ENCODE data around the gene DZIP1L.
A peak's percentile ranks its signal among the peaks of the same experiment; 100 is the strongest.

The DZIP1L gene

DNA sequence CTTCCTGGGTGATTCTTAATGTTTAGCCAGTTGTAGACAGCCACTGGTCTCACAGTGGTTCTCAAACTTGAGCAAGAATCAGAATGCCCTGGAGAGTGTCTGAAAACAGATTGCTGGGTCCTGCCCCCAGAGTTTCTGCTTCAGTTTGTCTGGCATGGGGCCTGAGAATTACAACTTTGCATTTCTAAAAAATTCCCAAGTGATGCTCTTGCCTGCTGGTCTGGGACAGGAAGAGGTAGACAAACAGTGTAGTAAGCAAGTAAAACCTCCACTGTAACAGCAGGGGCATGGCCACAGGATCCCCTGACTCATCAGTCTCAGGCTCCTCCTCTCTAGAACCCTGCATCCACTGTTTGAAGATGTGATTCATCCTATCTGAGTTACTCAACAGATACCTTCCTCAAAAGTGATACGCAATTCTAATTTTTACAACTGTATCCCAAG is 36.5 kb downstream of the DZIP1L start:
- Histone ChIP-seq H3K9ac (ENCODE audit: low read length in 5 of 5) (no peak overlapping the region), H3K9me3 (ENCODE audit: control insufficient read depth in 5 of 5, low read length in 5 of 5) (no peaks in the 10 kb centered on the region), H3K4me1 (ENCODE audit: control insufficient read depth in 5 of 5, insufficient read depth in 5 of 5, low read length in 5 of 5) (peaks cover 0 to 37% (median 23%) of the 10 kb centered on the region in 5 donors), H3K27me3 (ENCODE audit: control insufficient read depth in 5 of 5, insufficient read depth in 4 of 5, low read length in 5 of 5) (no peaks in the 10 kb centered on the region), H3K4me3 (ENCODE audit: low read depth in 1 of 5, low read length in 5 of 5) (no peak overlapping the region), H3K36me3 (ENCODE audit: control insufficient read depth in 5 of 5, insufficient read depth in 5 of 5, low read length in 5 of 5) (peaks cover 17 to 59% (median 45%) of the 10 kb centered on the region in 5 donors), H3K27ac (ENCODE audit: low read depth, low read length) (peak overlapping the region; percentile 70)

DNA sequence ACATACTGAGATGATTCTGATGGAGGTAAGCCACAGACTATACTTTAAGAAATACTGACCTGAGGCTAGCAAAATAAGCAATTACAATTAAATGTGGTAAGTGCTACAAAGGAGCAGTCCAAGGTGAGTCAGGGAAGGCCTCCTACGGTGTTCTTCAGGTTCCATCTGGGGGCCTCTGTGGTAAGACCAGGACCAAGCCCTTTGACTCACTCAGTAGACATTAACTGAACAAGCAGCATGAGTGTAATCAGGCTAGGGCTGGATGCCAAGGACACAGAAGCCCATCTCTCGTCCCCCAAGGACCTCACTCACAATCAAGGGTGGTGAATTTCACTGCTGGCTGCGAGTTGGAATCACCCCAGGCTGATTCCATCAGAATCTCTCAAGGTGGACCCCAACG is 37.3 kb downstream of the DZIP1L start:
- H3K9me3 ChIP-seq (ENCODE audit: control insufficient read depth in 5 of 5, low read length in 5 of 5), result no peaks in the 10 kb centered on the region
- H3K4me3 ChIP-seq (ENCODE audit: low read depth in 1 of 5, low read length in 5 of 5), result no peak overlapping the region
- no peak overlapping the region for H3K27ac ChIP-seq (ENCODE audit: low read depth, low read length)
- H3K9ac ChIP-seq (ENCODE audit: low read length in 5 of 5), result no peak overlapping the region
- peaks cover 13 to 51% (median 37%) of the 10 kb centered on the region in 5 donors for H3K36me3 ChIP-seq (ENCODE audit: control insufficient read depth in 5 of 5, insufficient read depth in 5 of 5, low read length in 5 of 5)
- no peaks in the 10 kb centered on the region for H3K27me3 ChIP-seq (ENCODE audit: control insufficient read depth in 5 of 5, insufficient read depth in 4 of 5, low read length in 5 of 5)
- peaks cover 0 to 37% (median 23%) of the 10 kb centered on the region in 5 donors for H3K4me1 ChIP-seq (ENCODE audit: control insufficient read depth in 5 of 5, insufficient read depth in 5 of 5, low read length in 5 of 5)

DNA sequence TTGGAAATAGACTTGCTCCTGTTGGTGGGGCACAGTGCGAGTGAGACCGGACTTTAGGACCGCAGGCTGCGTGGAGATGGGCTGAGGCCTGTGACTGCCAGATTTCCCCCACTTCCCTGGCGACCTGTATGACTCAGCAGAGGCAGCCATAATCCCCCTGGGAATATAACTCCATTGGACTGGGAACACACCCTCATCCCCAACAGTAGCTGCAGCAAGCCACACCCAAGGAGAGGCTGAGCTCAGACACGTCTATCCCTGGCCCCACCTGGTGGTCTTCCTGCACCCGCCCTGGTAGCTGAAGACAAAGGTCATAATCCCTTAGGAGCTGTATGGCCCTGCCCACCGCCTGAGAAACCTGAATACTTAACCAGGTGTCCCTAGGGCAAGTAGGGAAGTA is 42.6 kb downstream of the DZIP1L start:
- H3K36me3 ChIP-seq (ENCODE audit: control insufficient read depth in 5 of 5, insufficient read depth in 5 of 5, low read length in 5 of 5), result peaks cover 13 to 54% (median 47%) of the 10 kb centered on the region in 5 donors
- no peaks in the 10 kb centered on the region for H3K9me3 ChIP-seq (ENCODE audit: control insufficient read depth in 5 of 5, low read length in 5 of 5)

DNA sequence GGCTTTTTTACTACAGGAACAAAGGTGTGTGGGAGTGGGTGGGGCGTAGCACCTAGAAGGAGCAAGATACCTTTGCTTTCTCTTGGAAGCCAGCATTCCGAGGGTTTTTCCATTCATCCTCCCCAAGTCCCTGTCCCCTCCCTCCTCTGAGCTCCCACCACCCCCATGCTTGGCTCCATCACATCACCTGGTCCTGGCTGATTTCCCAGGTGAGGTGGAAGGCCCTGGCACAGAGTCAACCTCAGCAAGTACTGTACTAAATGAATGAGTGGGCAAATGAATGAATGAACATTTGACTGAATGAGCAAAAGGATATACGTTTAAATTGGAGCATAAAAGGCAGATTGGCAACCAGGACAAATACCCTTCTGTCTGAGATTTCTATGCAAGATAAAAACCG is 45.4 kb downstream of the DZIP1L start:
- Histone ChIP-seq H3K4me1 (ENCODE audit: control insufficient read depth in 5 of 5, insufficient read depth in 5 of 5, low read length in 5 of 5) (peaks cover 0 to 9% (median 6%) of the 10 kb centered on the region in 5 donors), H3K36me3 (ENCODE audit: control insufficient read depth in 5 of 5, insufficient read depth in 5 of 5, low read length in 5 of 5) (peaks cover 17 to 62% (median 56%) of the 10 kb centered on the region in 5 donors), H3K9me3 (ENCODE audit: control insufficient read depth in 5 of 5, low read length in 5 of 5) (no peaks in the 10 kb centered on the region), H3K9ac (ENCODE audit: low read length in 5 of 5) (no peak overlapping the region), H3K27ac (ENCODE audit: low read depth, low read length) (no peak overlapping the region), H3K4me3 (ENCODE audit: low read depth in 1 of 5, low read length in 5 of 5) (no peak overlapping the region), H3K27me3 (ENCODE audit: control insufficient read depth in 5 of 5, insufficient read depth in 4 of 5, low read length in 5 of 5) (no peaks in the 10 kb centered on the region)

More for the DNA sequence above, 42.6 kb downstream of the DZIP1L start:
- Histone ChIP-seq H3K9ac (ENCODE audit: low read length in 5 of 5) (no peak overlapping the region), H3K4me3 (ENCODE audit: low read depth in 1 of 5, low read length in 5 of 5) (no peak overlapping the region), H3K27ac (ENCODE audit: low read depth, low read length) (no peak overlapping the region), H3K4me1 (ENCODE audit: control insufficient read depth in 5 of 5, insufficient read depth in 5 of 5, low read length in 5 of 5) (peaks cover 0 to 12% (median 6%) of the 10 kb centered on the region in 5 donors), H3K27me3 (ENCODE audit: control insufficient read depth in 5 of 5, insufficient read depth in 4 of 5, low read length in 5 of 5) (no peaks in the 10 kb centered on the region)

DNA sequence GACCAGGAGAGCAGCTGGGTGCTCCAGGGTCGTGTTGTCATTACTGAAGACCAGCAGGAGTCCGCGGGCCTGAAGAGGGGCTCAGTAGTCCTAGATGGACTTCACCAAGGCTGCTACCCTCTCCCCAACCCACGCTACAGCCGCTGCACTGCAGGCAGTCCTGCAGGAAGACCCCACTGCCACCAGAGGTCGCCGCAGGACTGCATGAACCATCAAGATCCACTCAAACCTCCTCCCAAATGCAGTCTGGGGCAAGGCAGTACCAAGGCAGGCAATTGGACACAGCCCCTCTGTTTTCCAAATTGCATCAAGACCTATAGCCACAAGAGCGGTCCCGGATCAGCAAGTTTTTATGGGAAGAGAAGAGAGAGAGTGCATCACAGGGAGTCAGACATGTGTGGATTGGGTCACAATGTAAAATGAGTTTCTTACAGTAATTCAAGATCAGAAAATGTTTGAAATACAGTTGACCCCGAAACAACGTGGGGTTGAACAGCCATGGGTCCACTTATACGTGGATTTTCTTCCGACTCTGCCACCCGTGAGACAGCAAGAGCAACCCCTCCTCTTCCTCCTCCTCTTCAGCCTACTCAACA is 46.7 kb downstream of the DZIP1L start:
- H3K9ac ChIP-seq (ENCODE audit: low read length in 5 of 5), result no peak overlapping the region
- peaks cover 13 to 75% (median 69%) of the 10 kb centered on the region in 5 donors for H3K36me3 ChIP-seq (ENCODE audit: control insufficient read depth in 5 of 5, insufficient read depth in 5 of 5, low read length in 5 of 5)
- H3K9me3 ChIP-seq (ENCODE audit: control insufficient read depth in 5 of 5, low read length in 5 of 5), result no peaks in the 10 kb centered on the region
- no peak overlapping the region for H3K27ac ChIP-seq (ENCODE audit: low read depth, low read length)
- no peaks in the 10 kb centered on the region for H3K27me3 ChIP-seq (ENCODE audit: control insufficient read depth in 5 of 5, insufficient read depth in 4 of 5, low read length in 5 of 5)
- peaks cover 0 to 9% (median 6%) of the 10 kb centered on the region in 5 donors for H3K4me1 ChIP-seq (ENCODE audit: control insufficient read depth in 5 of 5, insufficient read depth in 5 of 5, low read length in 5 of 5)
- H3K4me3 ChIP-seq (ENCODE audit: low read depth in 1 of 5, low read length in 5 of 5), result no peak overlapping the region

DNA sequence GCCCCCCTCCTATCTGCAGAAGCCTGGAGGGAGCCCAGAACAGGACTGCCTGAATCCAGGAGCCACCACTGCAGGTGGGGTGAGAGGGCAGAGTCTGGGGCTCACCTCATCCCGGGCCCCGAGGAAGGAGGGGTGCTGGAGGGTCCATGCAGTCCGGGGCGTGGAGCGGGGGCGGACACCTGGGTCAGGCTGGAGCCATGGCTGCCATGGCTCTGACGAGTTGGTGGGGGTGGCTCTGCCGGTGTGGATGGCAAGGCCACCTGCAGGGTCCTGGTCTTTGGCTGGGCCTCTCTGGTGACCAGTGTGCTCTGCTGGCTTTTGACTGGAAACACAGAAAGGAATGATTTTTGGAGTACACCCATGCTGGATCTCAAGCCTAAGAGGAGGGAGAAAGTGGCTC is 47.4 kb downstream of the DZIP1L start:
- H3K27ac ChIP-seq (ENCODE audit: low read depth, low read length), result no peak overlapping the region
- H3K9me3 ChIP-seq (ENCODE audit: control insufficient read depth in 5 of 5, low read length in 5 of 5), result no peaks in the 10 kb centered on the region
- peaks cover 13 to 80% (median 75%) of the 10 kb centered on the region in 5 donors for H3K36me3 ChIP-seq (ENCODE audit: control insufficient read depth in 5 of 5, insufficient read depth in 5 of 5, low read length in 5 of 5)
- H3K4me1 ChIP-seq (ENCODE audit: control insufficient read depth in 5 of 5, insufficient read depth in 5 of 5, low read length in 5 of 5), result peaks cover 0 to 9% (median 6%) of the 10 kb centered on the region in 5 donors
- H3K4me3 ChIP-seq (ENCODE audit: low read depth in 1 of 5, low read length in 5 of 5), result no peak overlapping the region
- H3K9ac ChIP-seq (ENCODE audit: low read length in 5 of 5), result no peak overlapping the region
- H3K27me3 ChIP-seq (ENCODE audit: control insufficient read depth in 5 of 5, insufficient read depth in 4 of 5, low read length in 5 of 5), result no peaks in the 10 kb centered on the region

DNA sequence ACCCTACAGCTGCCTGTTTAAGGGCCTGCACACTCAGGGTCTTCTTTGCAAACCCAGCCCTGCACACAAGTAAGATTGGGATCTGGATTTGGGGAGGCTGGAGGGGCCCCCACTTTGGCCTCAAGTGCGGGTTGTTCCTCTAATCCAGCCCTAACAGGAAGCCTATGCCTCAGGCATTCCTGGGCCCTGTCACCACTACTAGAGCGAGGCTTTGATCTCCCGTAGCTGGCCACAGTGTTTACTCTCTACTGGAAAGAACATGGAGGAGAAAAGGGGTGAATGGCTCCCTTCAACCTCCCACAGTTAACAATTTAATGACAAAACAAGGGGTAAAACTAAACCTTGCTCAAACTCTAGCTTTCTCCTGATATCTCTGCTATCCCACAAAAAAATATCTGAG is 48.4 kb downstream of the DZIP1L start:
- Histone ChIP-seq H3K36me3 (ENCODE audit: control insufficient read depth in 5 of 5, insufficient read depth in 5 of 5, low read length in 5 of 5) (peaks cover 13 to 86% (median 81%) of the 10 kb centered on the region in 5 donors), H3K9me3 (ENCODE audit: control insufficient read depth in 5 of 5, low read length in 5 of 5) (no peaks in the 10 kb centered on the region), H3K27ac (ENCODE audit: low read depth, low read length) (no peak overlapping the region), H3K4me1 (ENCODE audit: control insufficient read depth in 5 of 5, insufficient read depth in 5 of 5, low read length in 5 of 5) (peaks cover 0 to 3% (median 0%) of the 10 kb centered on the region in 5 donors), H3K9ac (ENCODE audit: low read length in 5 of 5) (no peak overlapping the region), H3K4me3 (ENCODE audit: low read depth in 1 of 5, low read length in 5 of 5) (no peak overlapping the region), H3K27me3 (ENCODE audit: control insufficient read depth in 5 of 5, insufficient read depth in 4 of 5, low read length in 5 of 5) (no peaks in the 10 kb centered on the region)

DNA sequence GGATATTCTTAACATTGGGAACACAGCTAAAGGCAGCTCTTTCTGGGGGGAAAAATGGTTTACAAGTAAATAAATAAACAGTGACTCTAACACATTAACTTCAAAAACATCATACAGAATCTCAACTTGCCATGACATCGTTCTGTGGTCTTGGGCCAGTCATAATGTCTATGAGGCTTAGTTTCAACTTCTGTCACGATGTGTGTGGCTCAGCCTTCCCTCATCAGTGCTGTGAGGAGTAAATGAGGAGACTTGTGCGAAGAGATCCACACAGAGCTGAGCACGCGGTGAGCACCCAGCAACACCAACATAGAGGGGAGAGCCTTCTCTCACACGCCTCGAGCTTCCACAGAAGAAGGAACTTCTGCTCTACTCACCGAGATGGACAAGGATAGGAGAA is 49.0 kb downstream of the DZIP1L start:
- Histone ChIP-seq H3K36me3 (ENCODE audit: control insufficient read depth in 5 of 5, insufficient read depth in 5 of 5, low read length in 5 of 5) (peaks cover 13 to 85% (median 79%) of the 10 kb centered on the region in 5 donors), H3K4me3 (ENCODE audit: low read depth in 1 of 5, low read length in 5 of 5) (no peak overlapping the region), H3K9ac (ENCODE audit: low read length in 5 of 5) (no peak overlapping the region), H3K4me1 (ENCODE audit: control insufficient read depth in 5 of 5, insufficient read depth in 5 of 5, low read length in 5 of 5) (peaks cover 0 to 3% (median 0%) of the 10 kb centered on the region in 5 donors), H3K27me3 (ENCODE audit: control insufficient read depth in 5 of 5, insufficient read depth in 4 of 5, low read length in 5 of 5) (no peaks in the 10 kb centered on the region), H3K27ac (ENCODE audit: low read depth, low read length) (no peak overlapping the region), H3K9me3 (ENCODE audit: control insufficient read depth in 5 of 5, low read length in 5 of 5) (no peaks in the 10 kb centered on the region)

DNA sequence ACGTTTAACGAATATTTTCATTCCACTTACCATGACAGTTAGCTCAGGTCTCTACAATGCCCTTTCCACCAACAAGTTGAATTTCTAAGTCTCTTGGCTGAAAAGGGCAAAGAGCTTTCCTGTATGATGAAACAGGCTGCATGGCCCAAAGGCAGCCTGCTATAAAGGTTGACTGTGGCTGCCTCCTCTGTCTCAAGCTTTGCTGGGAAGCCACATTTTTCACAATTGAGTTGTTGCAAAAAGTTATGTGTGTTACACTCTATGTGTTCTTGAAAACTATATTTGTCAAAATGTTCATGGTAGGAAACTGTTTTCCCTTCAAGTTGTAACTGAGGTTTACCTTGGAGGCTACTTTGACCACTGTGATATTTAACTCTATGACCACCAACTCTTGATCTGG is 49.5 kb downstream of the DZIP1L start:
- peaks cover 0 to 3% (median 0%) of the 10 kb centered on the region in 5 donors for H3K4me1 ChIP-seq (ENCODE audit: control insufficient read depth in 5 of 5, insufficient read depth in 5 of 5, low read length in 5 of 5)
- H3K27ac ChIP-seq (ENCODE audit: low read depth, low read length), result no peak overlapping the region
- H3K9ac ChIP-seq (ENCODE audit: low read length in 5 of 5), result no peak overlapping the region
- H3K4me3 ChIP-seq (ENCODE audit: low read depth in 1 of 5, low read length in 5 of 5), result no peak overlapping the region
- no peaks in the 10 kb centered on the region for H3K9me3 ChIP-seq (ENCODE audit: control insufficient read depth in 5 of 5, low read length in 5 of 5)
- H3K36me3 ChIP-seq (ENCODE audit: control insufficient read depth in 5 of 5, insufficient read depth in 5 of 5, low read length in 5 of 5), result peaks cover 13 to 82% (median 79%) of the 10 kb centered on the region in 5 donors
- no peaks in the 10 kb centered on the region for H3K27me3 ChIP-seq (ENCODE audit: control insufficient read depth in 5 of 5, insufficient read depth in 4 of 5, low read length in 5 of 5)

DNA sequence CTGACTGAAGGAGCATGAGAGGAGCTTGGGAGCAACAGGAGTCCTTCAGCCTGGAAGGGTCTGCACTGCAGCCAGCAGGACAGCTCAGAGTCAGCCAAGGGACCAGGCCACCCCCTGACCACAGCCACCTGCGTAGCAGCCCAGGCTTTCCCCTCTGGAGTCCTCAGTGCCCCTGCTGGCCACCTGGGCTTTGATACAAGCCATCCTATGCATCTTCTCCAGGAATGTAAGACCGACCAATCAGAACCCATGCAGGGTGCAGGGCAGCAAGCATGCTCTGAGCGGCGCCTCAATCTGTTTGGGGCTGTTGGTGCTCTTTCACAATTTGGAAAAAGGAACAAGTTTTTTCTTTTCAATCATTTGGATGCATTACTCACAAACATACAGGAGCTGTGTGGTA is 52.0 kb downstream of the DZIP1L start:
- Histone ChIP-seq H3K27ac (ENCODE audit: low read depth, low read length) (no peak overlapping the region), H3K4me1 (ENCODE audit: control insufficient read depth in 5 of 5, insufficient read depth in 5 of 5, low read length in 5 of 5) (peaks cover 0 to 10% (median 5%) of the 10 kb centered on the region in 5 donors), H3K36me3 (ENCODE audit: control insufficient read depth in 5 of 5, insufficient read depth in 5 of 5, low read length in 5 of 5) (peaks cover 18 to 78% (median 69%) of the 10 kb centered on the region in 5 donors), H3K9ac (ENCODE audit: low read length in 5 of 5) (no peak overlapping the region), H3K4me3 (ENCODE audit: low read depth in 1 of 5, low read length in 5 of 5) (no peak overlapping the region), H3K9me3 (ENCODE audit: control insufficient read depth in 5 of 5, low read length in 5 of 5) (no peaks in the 10 kb centered on the region), H3K27me3 (ENCODE audit: control insufficient read depth in 5 of 5, insufficient read depth in 4 of 5, low read length in 5 of 5) (no peaks in the 10 kb centered on the region)
